ENCODE results near the gene LAMB3.

Gene LAMB3

GRCh38 chr1:209622841-209623829, 29.1 kb downstream of the LAMB3 start:
- no peak for TF ChIP-seq CTCF (IDR thresholded peaks at IDR 0.05; ENCODE audit: control insufficient read depth, extremely low read depth, insufficient read depth)
- DNase-seq (ENCODE audit: low read depth) = no peak

GRCh38 chr1:209621741-209622655, 30.2 kb downstream of the LAMB3 start:
- H3K4me3 ChIP-seq (ENCODE audit: low read depth, low read length) = no peak overlapping the region
- no peak for DNase-seq (ENCODE audit: low read depth)
- no peak for TF ChIP-seq CTCF (IDR thresholded peaks at IDR 0.05; ENCODE audit: control insufficient read depth, extremely low read depth, insufficient read depth)

More at GRCh38 chr1:209622841-209623829, 29.1 kb downstream of the LAMB3 start:
- H3K4me3 ChIP-seq (ENCODE audit: low read depth, low read length) = no peak overlapping the region

- DNase-seq (ENCODE audit: low read depth) = peak; percentile 22
- no peak for TF ChIP-seq CTCF (IDR thresholded peaks at IDR 0.05; ENCODE audit: control insufficient read depth, extremely low read depth, insufficient read depth)
- no peak overlapping the region for H3K4me3 ChIP-seq (ENCODE audit: low read depth, low read length)
Measured at GRCh38 chr1:209621286-209621685, 30.9 kb downstream of the LAMB3 start.

- no peak for TF ChIP-seq CTCF (IDR thresholded peaks at IDR 0.05; ENCODE audit: control insufficient read depth, extremely low read depth, insufficient read depth)
- no peak for DNase-seq (ENCODE audit: low read depth)
- H3K4me3 ChIP-seq (ENCODE audit: low read depth, low read length) = no peak overlapping the region
Measured at GRCh38 chr1:209620487-209620884, 31.7 kb downstream of the LAMB3 start.

- no peak for DNase-seq (ENCODE audit: low read depth)
- no peak for TF ChIP-seq CTCF (IDR thresholded peaks at IDR 0.05; ENCODE audit: control insufficient read depth, extremely low read depth, insufficient read depth)
- H3K4me3 ChIP-seq (ENCODE audit: low read depth, low read length) = no peak overlapping the region
Measured at GRCh38 chr1:209619696-209620486, 32.3 kb downstream of the LAMB3 start.

GRCh38 chr1:209618756-209619420, 33.3 kb downstream of the LAMB3 start:
- no peak for TF ChIP-seq CTCF (IDR thresholded peaks at IDR 0.05; ENCODE audit: control insufficient read depth, extremely low read depth, insufficient read depth)
- H3K4me3 ChIP-seq (ENCODE audit: low read depth, low read length) = no peak overlapping the region
- no peak for DNase-seq (ENCODE audit: low read depth)

Measured in LNCaP clone FGC (cell line).